Trophoblast cell (in vitro differentiated cells and primary cell): ENCODE measurements around the gene EOMES.

ENCODE experiments used
- DNase-seq, 2 donors: peaks; one replicate each; pipeline ENCODE4 v3.0.0-alpha.2; 2016
- H2AFZ ChIP-seq: 2 replicates; pipeline ENCODE4 v1.6.1; 2013; ENCODE audit warnings: low read length, moderate library complexity, mild to moderate bottlenecking; ENCODE audit not compliant: insufficient read depth, poor library complexity
- H2AK5ac ChIP-seq: 2 replicates; pipeline ENCODE4 v1.6.1; 2013; ENCODE audit warnings: mild to moderate bottlenecking, low read length
- H2BK120ac ChIP-seq: 2 replicates; pipeline ENCODE4 v1.6.1; 2013; ENCODE audit warnings: low read length, mild to moderate bottlenecking, moderate library complexity; ENCODE audit not compliant: insufficient read depth, poor library complexity
- H2BK12ac ChIP-seq: 2 replicates; pipeline ENCODE4 v1.6.1; 2013; ENCODE audit warnings: mild to moderate bottlenecking, low read length, moderate library complexity
- H2BK5ac ChIP-seq: 2 replicates; pipeline ENCODE4 v1.6.1; 2013; ENCODE audit warnings: low read length, low read depth, moderate library complexity, mild to moderate bottlenecking; ENCODE audit not compliant: poor library complexity
- H3K14ac ChIP-seq: 2 replicates; pipeline ENCODE4 v1.6.1; 2013; ENCODE audit warnings: mild to moderate bottlenecking, low read length
- H3K18ac ChIP-seq: 2 replicates; pipeline ENCODE4 v1.6.1; 2013; ENCODE audit warnings: mild to moderate bottlenecking, low read length
- H3K23ac ChIP-seq: 2 replicates; pipeline ENCODE4 v1.6.1; 2013; ENCODE audit warnings: low read length
- H3K27ac ChIP-seq: 2 replicates; pipeline ENCODE4 v1.5.1; 2013; ENCODE audit warnings: low read depth, mild to moderate bottlenecking, inconsistent platforms, low read length, moderate library complexity
- H3K27me3 ChIP-seq: 2 replicates; pipeline ENCODE4 v1.6.1; 2013; ENCODE audit warnings: inconsistent platforms, mild to moderate bottlenecking, low read length, moderate library complexity; ENCODE audit not compliant: insufficient read depth
- H3K36me3 ChIP-seq, 2 experiments: 1 replicate in 1 of 2; 2 replicates in 1 of 2; pipeline ENCODE4 v1.6.1; 2013; ENCODE audit warnings: low read length in 2 of 2, mild to moderate bottlenecking in 2 of 2, moderate library complexity in 1 of 2; ENCODE audit not compliant: insufficient read depth in 2 of 2, control insufficient read depth in 1 of 2
- H3K4ac ChIP-seq: 2 replicates; pipeline ENCODE4 v1.6.1; 2013; ENCODE audit warnings: low read depth, mild to moderate bottlenecking, low read length, moderate library complexity
- H3K4me1 ChIP-seq, 2 experiments: 1 replicate in 1 of 2; 2 replicates in 1 of 2; pipeline ENCODE4 v1.6.1; 2013; ENCODE audit warnings: low read length in 2 of 2, mild to moderate bottlenecking in 2 of 2, moderate library complexity in 1 of 2; ENCODE audit not compliant: insufficient read depth in 2 of 2, control insufficient read depth in 1 of 2
- H3K4me2 ChIP-seq: 2 replicates; pipeline ENCODE4 v1.6.1; 2013; ENCODE audit warnings: inconsistent platforms, mild to moderate bottlenecking, low read length, moderate library complexity
- H3K4me3 ChIP-seq: 2 replicates; pipeline ENCODE4 v1.5.1; 2013; ENCODE audit warnings: mild to moderate bottlenecking, low read depth, low read length, inconsistent platforms
- H3K79me1 ChIP-seq: one replicate; pipeline ENCODE4 v1.6.1; 2013; ENCODE audit warnings: low read length
- H3K79me2 ChIP-seq: 2 replicates; pipeline ENCODE4 v1.6.1; 2013; ENCODE audit warnings: low read length, mild to moderate bottlenecking; ENCODE audit not compliant: control insufficient read depth, insufficient read depth, poor library complexity
- H3K9ac ChIP-seq: 2 replicates; pipeline ENCODE4 v1.6.1; 2013; ENCODE audit warnings: mild to moderate bottlenecking, low read length
- H3K9me3 ChIP-seq: 2 replicates; pipeline ENCODE4 v1.6.1; 2013; ENCODE audit warnings: low read depth, mild to moderate bottlenecking, control low read depth, inconsistent platforms, low read length; ENCODE audit not compliant: insufficient read depth
- H4K12ac ChIP-seq: 2 replicates; pipeline ENCODE4 v1.6.1; 2013; ENCODE audit warnings: low read depth, mild to moderate bottlenecking, low read length, moderate library complexity
- H4K8ac ChIP-seq: 2 replicates; pipeline ENCODE4 v1.6.1; 2013; ENCODE audit warnings: low read depth, mild to moderate bottlenecking, low read length, moderate library complexity
- H4K91ac ChIP-seq: one replicate; pipeline ENCODE4 v1.6.1; 2013; ENCODE audit warnings: low read depth, mild to moderate bottlenecking, low read length, moderate library complexity
- WGBS: extraction: QIAGEN DNeasy Blood & Tissue Kit; methylation state at CpG from one replicate; pipeline ENCODE4 v1.1.7; 2013; ENCODE audit warnings: missing lambda C conversion rate; ENCODE audit not compliant: insufficient read length, insufficient coverage; ENCODE audit errors: extremely low coverage; 5-methylcytosine and 5-hydroxymethylcytosine counted together

EOMES gene

DNA sequence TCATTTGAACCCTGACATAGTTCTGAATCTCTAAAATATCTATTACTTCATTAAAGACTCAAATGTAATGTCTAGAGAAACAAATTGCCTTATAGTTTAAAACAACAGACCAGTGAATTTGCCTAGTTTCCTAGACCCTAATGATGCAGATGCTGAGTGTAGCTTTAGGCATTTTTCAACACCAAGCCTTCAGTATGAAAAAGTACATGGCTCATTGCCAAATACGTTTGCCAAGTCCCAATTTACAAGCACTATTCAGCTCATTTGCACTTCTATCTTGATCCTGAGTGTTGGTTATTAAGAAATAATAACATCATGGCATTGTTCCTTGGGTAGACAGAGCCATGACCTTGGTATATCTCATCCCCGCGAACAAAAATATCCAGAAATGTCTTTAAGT lies 46.8 kb downstream of the EOMES start:
- Histone ChIP-seq H4K91ac (no peak overlapping the region), H2AFZ (no peak overlapping the region), H3K14ac (no peak overlapping the region), H2BK5ac (no peak overlapping the region), H3K4me1 (no peaks in the 10 kb centered on the region), H4K12ac (no peak overlapping the region), H3K23ac (no peak overlapping the region), H4K8ac (no peak overlapping the region), H2BK120ac (no peak overlapping the region), H3K79me1 (no peaks in the 10 kb centered on the region), H3K27ac (no peak overlapping the region), H3K79me2 (no peaks in the 10 kb centered on the region), H3K4me3 (no peak overlapping the region), H3K9me3 (no peaks in the 10 kb centered on the region), H2AK5ac (no peak overlapping the region), H2BK12ac (no peak overlapping the region), H3K27me3 (no peaks in the 10 kb centered on the region), H3K4me2 (no peak overlapping the region), H3K18ac (no peak overlapping the region), H3K4ac (no peak overlapping the region), H3K9ac (no peak overlapping the region), H3K36me3 (no peaks in the 10 kb centered on the region)
- DNase-seq: no peak
- no CpG with 5 or more reads among the region's 3 CpGs for WGBS

GRCh38 chr3:27673701-27674100 lies 48.4 kb downstream of the EOMES start:
- Histone ChIP-seq H2BK120ac (no peak overlapping the region), H4K8ac (no peak overlapping the region), H2AK5ac (no peak overlapping the region), H3K4me3 (no peak overlapping the region), H4K12ac (no peak overlapping the region), H3K4me2 (no peak overlapping the region), H3K4ac (no peak overlapping the region), H3K79me1 (no peaks in the 10 kb centered on the region), H2AFZ (no peak overlapping the region), H3K4me1 (no peaks in the 10 kb centered on the region), H2BK5ac (no peak overlapping the region), H4K91ac (no peak overlapping the region), H2BK12ac (no peak overlapping the region), H3K79me2 (no peaks in the 10 kb centered on the region), H3K9me3 (no peaks in the 10 kb centered on the region), H3K9ac (no peak overlapping the region), H3K27me3 (no peaks in the 10 kb centered on the region), H3K27ac (no peak overlapping the region), H3K18ac (no peak overlapping the region), H3K23ac (no peak overlapping the region), H3K36me3 (no peaks in the 10 kb centered on the region), H3K14ac (no peak overlapping the region)
- no CpG with 5 or more reads among the region's 2 CpGs for WGBS
- no peak for DNase-seq

GRCh38 chr3:27671101-27671500 lies 51.0 kb downstream of the EOMES start:
- no peaks in the 10 kb centered on the region for H3K9me3 ChIP-seq
- no peaks in the 10 kb centered on the region for H3K79me2 ChIP-seq
- no peak for DNase-seq
- H2AFZ ChIP-seq: no peak overlapping the region
- H4K12ac ChIP-seq: no peak overlapping the region
- no peak overlapping the region for H3K23ac ChIP-seq
- H2BK12ac ChIP-seq: no peak overlapping the region
- no peak overlapping the region for H3K4me3 ChIP-seq
- no peak overlapping the region for H3K14ac ChIP-seq
- H2AK5ac ChIP-seq: no peak overlapping the region
- no peaks in the 10 kb centered on the region for H3K79me1 ChIP-seq
- H3K27me3 ChIP-seq: no peaks in the 10 kb centered on the region
- no peak overlapping the region for H2BK5ac ChIP-seq
- WGBS: no CpG with 5 or more reads among the region's 6 CpGs
- no peaks in the 10 kb centered on the region for H3K36me3 ChIP-seq
- H3K4me2 ChIP-seq: no peak overlapping the region
- H2BK120ac ChIP-seq: no peak overlapping the region
- H3K9ac ChIP-seq: no peak overlapping the region
- no peak overlapping the region for H3K4ac ChIP-seq
- H4K91ac ChIP-seq: no peak overlapping the region
- H3K18ac ChIP-seq: no peak overlapping the region
- H3K4me1 ChIP-seq: no peaks in the 10 kb centered on the region
- no peak overlapping the region for H4K8ac ChIP-seq
- no peak overlapping the region for H3K27ac ChIP-seq

- Histone ChIP-seq H3K18ac (no peak overlapping the region), H3K36me3 (no peaks in the 10 kb centered on the region), H2BK5ac (no peak overlapping the region), H3K27ac (no peak overlapping the region), H3K9me3 (no peaks in the 10 kb centered on the region), H3K4me2 (no peak overlapping the region), H3K4me3 (no peak overlapping the region), H2AFZ (no peak overlapping the region), H3K4me1 (no peaks in the 10 kb centered on the region), H3K23ac (no peak overlapping the region), H3K14ac (no peak overlapping the region), H4K12ac (no peak overlapping the region), H3K4ac (no peak overlapping the region), H4K91ac (no peak overlapping the region), H2AK5ac (no peak overlapping the region), H4K8ac (no peak overlapping the region), H2BK120ac (no peak overlapping the region), H3K27me3 (no peaks in the 10 kb centered on the region), H3K9ac (no peak overlapping the region), H3K79me1 (no peaks in the 10 kb centered on the region), H3K79me2 (no peaks in the 10 kb centered on the region), H2BK12ac (no peak overlapping the region)
- DNase-seq: no peak
Measured at GRCh38 chr3:27670619-27671018, 51.5 kb downstream of the EOMES start.

- Histone ChIP-seq H2BK5ac (no peak overlapping the region), H3K9ac (no peak overlapping the region), H4K91ac (no peak overlapping the region), H3K4ac (no peak overlapping the region), H3K9me3 (no peaks in the 10 kb centered on the region), H3K79me2 (no peaks in the 10 kb centered on the region), H3K4me1 (no peaks in the 10 kb centered on the region), H3K14ac (no peak overlapping the region), H4K12ac (no peak overlapping the region), H3K27me3 (no peaks in the 10 kb centered on the region), H3K79me1 (no peaks in the 10 kb centered on the region), H2BK120ac (no peak overlapping the region), H3K36me3 (no peaks in the 10 kb centered on the region), H2AK5ac (no peak overlapping the region), H2AFZ (no peak overlapping the region), H3K23ac (no peak overlapping the region), H3K27ac (no peak overlapping the region), H3K4me2 (no peak overlapping the region), H3K18ac (no peak overlapping the region), H2BK12ac (no peak overlapping the region), H3K4me3 (no peak overlapping the region), H4K8ac (no peak overlapping the region)
- no peak for DNase-seq
- WGBS: no CpG with 5 or more reads among the region's 2 CpGs
Measured at GRCh38 chr3:27669591-27669990, 52.5 kb downstream of the EOMES start.
